ENCODE data around the gene KCNMA1. TPM values are rescaled to one million over a fixed set of nuclear protein-coding genes. Genes with fewer than 3 reads are reported as not detected.

Gene KCNMA1
- total RNA-seq, 1 donor, result 106 TPM

GRCh38 chr10:77001206-77001605 is 636.4 kb downstream of the KCNMA1 start:
- TF ChIP-seq, protein P1, sequence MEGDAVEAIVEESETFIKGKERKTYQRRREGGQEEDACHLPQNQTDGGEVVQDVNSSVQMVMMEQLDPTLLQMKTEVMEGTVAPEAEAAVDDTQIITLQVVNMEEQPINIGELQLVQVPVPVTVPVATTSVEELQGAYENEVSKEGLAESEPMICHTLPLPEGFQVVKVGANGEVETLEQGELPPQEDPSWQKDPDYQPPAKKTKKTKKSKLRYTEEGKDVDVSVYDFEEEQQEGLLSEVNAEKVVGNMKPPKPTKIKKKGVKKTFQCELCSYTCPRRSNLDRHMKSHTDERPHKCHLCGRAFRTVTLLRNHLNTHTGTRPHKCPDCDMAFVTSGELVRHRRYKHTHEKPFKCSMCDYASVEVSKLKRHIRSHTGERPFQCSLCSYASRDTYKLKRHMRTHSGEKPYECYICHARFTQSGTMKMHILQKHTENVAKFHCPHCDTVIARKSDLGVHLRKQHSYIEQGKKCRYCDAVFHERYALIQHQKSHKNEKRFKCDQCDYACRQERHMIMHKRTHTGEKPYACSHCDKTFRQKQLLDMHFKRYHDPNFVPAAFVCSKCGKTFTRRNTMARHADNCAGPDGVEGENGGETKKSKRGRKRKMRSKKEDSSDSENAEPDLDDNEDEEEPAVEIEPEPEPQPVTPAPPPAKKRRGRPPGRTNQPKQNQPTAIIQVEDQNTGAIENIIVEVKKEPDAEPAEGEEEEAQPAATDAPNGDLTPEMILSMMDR (IDR thresholded peaks at IDR 0.05; ENCODE audit: insufficient read depth, low read length), result no peak

DNA sequence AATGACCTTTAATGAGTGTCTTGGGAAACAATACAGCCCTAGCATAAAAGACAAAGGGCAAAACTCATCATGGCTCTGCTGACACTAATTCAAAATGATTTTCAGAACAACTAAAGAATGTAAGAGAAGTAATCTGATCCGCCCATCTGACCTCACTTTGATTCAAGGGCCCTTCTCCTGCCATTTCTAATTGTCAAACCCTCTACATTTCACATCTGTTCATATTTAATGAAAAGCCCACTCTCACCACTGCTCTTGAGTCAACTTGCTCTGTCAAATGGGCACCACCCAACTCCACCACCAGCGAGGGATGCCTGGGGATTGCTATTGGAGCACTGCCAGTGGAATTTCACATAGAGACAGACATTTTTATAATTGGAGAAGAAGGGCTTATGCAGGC is 639.2 kb downstream of the KCNMA1 start:
- peak; percentile 26 for DNase-seq (ENCODE audit: low read depth)
- no peak overlapping the region for H3K4me3 ChIP-seq (ENCODE audit: low read depth, low read length)
- TF ChIP-seq, protein P1 (IDR thresholded peaks at IDR 0.05; ENCODE audit: insufficient read depth, low read length), result no peak

More at GRCh38 chr10:77001206-77001605, 636.4 kb downstream of the KCNMA1 start:
- H3K4me3 ChIP-seq (ENCODE audit: low read depth, low read length), result no peak overlapping the region
- no peak for DNase-seq (ENCODE audit: low read depth)

DNA sequence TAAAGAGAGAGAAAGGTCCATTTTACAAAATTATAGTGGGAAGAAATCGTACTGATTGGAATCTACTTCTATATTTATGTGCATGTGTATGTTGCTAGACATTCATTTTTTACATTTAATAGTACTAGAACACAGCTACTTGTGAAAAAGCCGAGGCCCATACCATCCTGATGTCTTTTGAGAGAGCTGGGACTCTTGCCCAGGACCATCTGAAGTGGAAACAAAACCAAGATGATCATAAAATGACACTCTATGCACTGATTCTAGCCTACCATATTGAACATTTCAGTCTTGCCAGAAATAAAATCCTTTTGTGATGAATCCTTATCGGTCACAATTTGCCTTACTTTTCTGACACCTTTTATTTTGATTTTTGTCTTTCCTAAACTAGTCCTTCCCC is 640.0 kb downstream of the KCNMA1 start:
- DNase-seq (ENCODE audit: low read depth), result no peak
- TF ChIP-seq, protein P1 (IDR thresholded peaks at IDR 0.05; ENCODE audit: insufficient read depth, low read length), result no peak
- H3K4me3 ChIP-seq (ENCODE audit: low read depth, low read length), result no peak overlapping the region

GRCh38 chr10:76995023-76995422 is 642.6 kb downstream of the KCNMA1 start:
- H3K4me3 ChIP-seq (ENCODE audit: low read depth, low read length), result no peak overlapping the region

GRCh38 chr10:76993213-76993612 is 644.4 kb downstream of the KCNMA1 start:
- no peak overlapping the region for H3K4me3 ChIP-seq (ENCODE audit: low read depth, low read length)
- TF ChIP-seq, protein P1 (IDR thresholded peaks at IDR 0.05; ENCODE audit: insufficient read depth, low read length), result no peak
- DNase-seq (ENCODE audit: low read depth), result no peak

More at GRCh38 chr10:76995023-76995422, 642.6 kb downstream of the KCNMA1 start:
- TF ChIP-seq, protein P1 (IDR thresholded peaks at IDR 0.05; ENCODE audit: insufficient read depth, low read length), result no peak
- no peak for DNase-seq (ENCODE audit: low read depth)

DNA sequence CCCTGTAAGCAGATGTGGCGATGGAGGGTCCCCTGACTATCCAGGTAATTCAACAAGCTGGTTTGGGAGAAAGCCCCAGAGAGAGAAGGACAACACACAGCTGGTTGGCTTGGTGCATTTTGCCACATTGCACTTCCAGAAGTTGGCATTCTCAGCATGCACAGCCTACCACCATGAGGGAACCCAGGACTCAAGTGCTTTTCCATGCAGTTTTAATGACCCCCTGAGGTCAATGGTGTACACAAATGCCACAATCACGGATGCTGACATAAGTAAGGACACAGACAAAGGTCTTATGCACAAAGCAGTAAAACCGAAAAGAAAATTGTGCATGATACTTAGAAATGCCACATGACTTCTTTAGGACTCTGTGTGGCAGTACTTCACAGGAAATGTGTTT is 645.1 kb downstream of the KCNMA1 start:
- TF ChIP-seq, protein P1 (IDR thresholded peaks at IDR 0.05; ENCODE audit: insufficient read depth, low read length), result no peak
- H3K4me3 ChIP-seq (ENCODE audit: low read depth, low read length), result no peak overlapping the region
- no peak for DNase-seq (ENCODE audit: low read depth)

DNA sequence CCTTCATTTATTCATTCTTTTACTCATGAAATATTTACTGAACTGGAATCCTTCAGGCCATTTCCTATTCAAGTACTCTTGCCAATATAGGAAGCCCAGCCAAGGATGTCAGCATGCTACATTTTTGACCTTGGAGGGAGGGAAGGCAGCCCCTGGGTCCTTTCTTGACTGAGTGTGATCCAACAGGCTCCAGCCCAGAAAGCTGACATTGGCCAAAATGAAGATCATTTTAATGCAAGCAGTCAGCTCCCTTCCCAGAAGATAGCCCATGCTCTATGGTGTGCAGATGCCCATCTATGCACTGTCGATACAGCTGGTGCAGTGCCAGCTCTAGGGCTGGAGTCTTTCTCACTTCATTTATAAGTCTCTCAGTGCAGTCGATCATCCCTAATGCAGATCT is 646.0 kb downstream of the KCNMA1 start:
- peak; percentile 78 for DNase-seq (ENCODE audit: low read depth)
- TF ChIP-seq, protein P1 (IDR thresholded peaks at IDR 0.05; ENCODE audit: insufficient read depth, low read length), result no peak
- no peak overlapping the region for H3K4me3 ChIP-seq (ENCODE audit: low read depth, low read length)
